Parathyroid adenoma (tissue), 2 donors: ENCODE data around the gene RNF220.

Experiments
- H2AFZ ChIP-seq: fragments of 300-600 bp; sonication (generic); one replicate; pipeline ENCODE4 v1.7.0; 2017; ENCODE audit warnings: antibody characterized with exemption, mild to moderate bottlenecking
- H3K27ac ChIP-seq: fragments of 300-600 bp; sonication (generic); one replicate; pipeline ENCODE4 v1.7.0; 2017
- H3K27me3 ChIP-seq: fragments of 300-600 bp; sonication (generic); one replicate; pipeline ENCODE4 v1.7.0; 2017; ENCODE audit warnings: low read length; ENCODE audit not compliant: control insufficient read depth, insufficient read depth
- H3K36me3 ChIP-seq: fragments of 300-600 bp; sonication (generic); one replicate; pipeline ENCODE4 v1.7.0; 2017; ENCODE audit warnings: low read length; ENCODE audit not compliant: control insufficient read depth, insufficient read depth
- H3K4me1 ChIP-seq: fragments of 300-600 bp; sonication (generic); one replicate; pipeline ENCODE4 v1.7.0; 2017; ENCODE audit warnings: control low read depth
- H3K4me2 ChIP-seq: fragments of 300-600 bp; sonication (generic); one replicate; pipeline ENCODE4 v1.7.0; 2017; ENCODE audit warnings: low read length
- H3K4me3 ChIP-seq: fragments of 300-600 bp; sonication (generic); one replicate; pipeline ENCODE4 v1.7.0; 2017; ENCODE audit warnings: low read depth, low read length
- H3K79me2 ChIP-seq: fragments of 300-600 bp; sonication (generic); one replicate; pipeline ENCODE4 v1.7.0; 2017; ENCODE audit warnings: control low read depth
- H3K9ac ChIP-seq: fragments of 300-600 bp; sonication (generic); one replicate; pipeline ENCODE4 v1.7.0; 2017; ENCODE audit warnings: mild to moderate bottlenecking
- H3K9me3 ChIP-seq: fragments of 300-600 bp; sonication (generic); one replicate; pipeline ENCODE4 v1.7.0; 2017; ENCODE audit warnings: low read length; ENCODE audit not compliant: control insufficient read depth
- TF ChIP-seq, protein P1 (sequence below): fragments of 300-600 bp; sonication (generic); IDR thresholded peaks from one replicate; pipeline ENCODE4 v1.7.0; 2017; ENCODE audit warnings: antibody characterized with exemption, mild to moderate bottlenecking
- donor health status: primary hyperparathyroidism.

Gene RNF220

GRCh38 chr1:44610527-44611148 lies 205.6 kb downstream of the RNF220 start:
- TF ChIP-seq, protein P1, sequence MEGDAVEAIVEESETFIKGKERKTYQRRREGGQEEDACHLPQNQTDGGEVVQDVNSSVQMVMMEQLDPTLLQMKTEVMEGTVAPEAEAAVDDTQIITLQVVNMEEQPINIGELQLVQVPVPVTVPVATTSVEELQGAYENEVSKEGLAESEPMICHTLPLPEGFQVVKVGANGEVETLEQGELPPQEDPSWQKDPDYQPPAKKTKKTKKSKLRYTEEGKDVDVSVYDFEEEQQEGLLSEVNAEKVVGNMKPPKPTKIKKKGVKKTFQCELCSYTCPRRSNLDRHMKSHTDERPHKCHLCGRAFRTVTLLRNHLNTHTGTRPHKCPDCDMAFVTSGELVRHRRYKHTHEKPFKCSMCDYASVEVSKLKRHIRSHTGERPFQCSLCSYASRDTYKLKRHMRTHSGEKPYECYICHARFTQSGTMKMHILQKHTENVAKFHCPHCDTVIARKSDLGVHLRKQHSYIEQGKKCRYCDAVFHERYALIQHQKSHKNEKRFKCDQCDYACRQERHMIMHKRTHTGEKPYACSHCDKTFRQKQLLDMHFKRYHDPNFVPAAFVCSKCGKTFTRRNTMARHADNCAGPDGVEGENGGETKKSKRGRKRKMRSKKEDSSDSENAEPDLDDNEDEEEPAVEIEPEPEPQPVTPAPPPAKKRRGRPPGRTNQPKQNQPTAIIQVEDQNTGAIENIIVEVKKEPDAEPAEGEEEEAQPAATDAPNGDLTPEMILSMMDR = no peak
- Histone ChIP-seq H3K4me3 (no peak overlapping the region), H2AFZ (no peak overlapping the region)

DNA sequence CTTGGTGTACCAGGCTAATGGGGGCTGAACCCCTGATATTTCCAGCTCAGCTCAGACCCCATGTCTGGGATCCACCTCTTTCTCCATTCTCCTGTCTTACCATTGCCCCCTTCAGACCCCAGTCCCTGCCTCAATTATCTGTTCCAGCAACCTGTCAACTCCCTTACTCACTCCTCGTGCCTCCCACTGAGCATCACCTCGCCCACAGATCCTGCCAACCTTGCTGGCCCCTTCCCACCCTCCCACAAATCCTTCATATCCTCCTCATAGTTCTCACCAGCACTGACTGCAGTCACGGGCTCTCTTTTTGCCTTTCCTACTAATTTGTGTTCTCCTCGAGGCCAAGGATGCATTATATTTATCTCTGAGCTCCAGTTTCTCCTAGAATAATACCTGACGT lies 206.4 kb downstream of the RNF220 start:
- Histone ChIP-seq H3K27me3 (no peaks in the 10 kb centered on the region), H2AFZ (no peak overlapping the region), H3K4me1 (no peaks in the 10 kb centered on the region), H3K9me3 (no peaks in the 10 kb centered on the region), H3K9ac (no peak overlapping the region), H3K4me2 (no peak overlapping the region), H3K27ac (no peak overlapping the region), H3K79me2 (no peaks in the 10 kb centered on the region), H3K36me3 (no peaks in the 10 kb centered on the region), H3K4me3 (no peak overlapping the region)
- TF ChIP-seq, protein P1 = no peak

More at GRCh38 chr1:44610527-44611148, 205.6 kb downstream of the RNF220 start:
- H3K36me3 ChIP-seq = no peaks in the 10 kb centered on the region
- no peak overlapping the region for H3K27ac ChIP-seq
- H3K4me1 ChIP-seq = no peaks in the 10 kb centered on the region
- H3K4me2 ChIP-seq = no peak overlapping the region
- H3K9me3 ChIP-seq = no peaks in the 10 kb centered on the region
- no peaks in the 10 kb centered on the region for H3K27me3 ChIP-seq
- H3K9ac ChIP-seq = no peak overlapping the region
- H3K79me2 ChIP-seq = no peaks in the 10 kb centered on the region

- no peaks in the 10 kb centered on the region for H3K27me3 ChIP-seq
Observed at GRCh38 chr1:44611866-44612265, 206.8 kb downstream of the RNF220 start.

GRCh38 chr1:44613941-44614340 lies 208.9 kb downstream of the RNF220 start:
- Histone ChIP-seq H3K4me1 (no peaks in the 10 kb centered on the region), H3K4me3 (no peak overlapping the region), H3K9me3 (no peaks in the 10 kb centered on the region), H3K4me2 (no peak overlapping the region), H3K27ac (no peak overlapping the region), H3K36me3 (no peaks in the 10 kb centered on the region), H2AFZ (no peak overlapping the region), H3K79me2 (no peaks in the 10 kb centered on the region), H3K27me3 (no peaks in the 10 kb centered on the region), H3K9ac (no peak overlapping the region)
- TF ChIP-seq, protein P1 = no peak

More at GRCh38 chr1:44611866-44612265, 206.8 kb downstream of the RNF220 start:
- H3K9ac ChIP-seq = no peak overlapping the region
- no peak overlapping the region for H3K4me2 ChIP-seq
- no peak overlapping the region for H2AFZ ChIP-seq
- H3K9me3 ChIP-seq = no peaks in the 10 kb centered on the region
- H3K4me3 ChIP-seq = no peak overlapping the region
- TF ChIP-seq, protein P1 = no peak
- H3K4me1 ChIP-seq = no peaks in the 10 kb centered on the region
- no peaks in the 10 kb centered on the region for H3K79me2 ChIP-seq
- no peaks in the 10 kb centered on the region for H3K36me3 ChIP-seq
- H3K27ac ChIP-seq = no peak overlapping the region
